PC-9 (cell line): ENCODE data around the gene ST3GAL6.

ENCODE experiments used
- EZH2 ChIP-seq: fragments of 200-600 bp; sonication (generic); IDR thresholded peaks from 2 replicates; pipeline ENCODE4 v1.8.0; 2017; ENCODE audit warnings: antibody characterized with exemption, low read depth
- TF ChIP-seq, protein P1 (sequence below): fragments of 200-600 bp; sonication (generic); conservative IDR thresholded peaks from 2 replicates; pipeline ENCODE4 v1.6.1; 2017; ENCODE audit warnings: mixed run types, antibody characterized with exemption, mild to moderate bottlenecking, moderate library complexity

- TF ChIP-seq, protein P1, sequence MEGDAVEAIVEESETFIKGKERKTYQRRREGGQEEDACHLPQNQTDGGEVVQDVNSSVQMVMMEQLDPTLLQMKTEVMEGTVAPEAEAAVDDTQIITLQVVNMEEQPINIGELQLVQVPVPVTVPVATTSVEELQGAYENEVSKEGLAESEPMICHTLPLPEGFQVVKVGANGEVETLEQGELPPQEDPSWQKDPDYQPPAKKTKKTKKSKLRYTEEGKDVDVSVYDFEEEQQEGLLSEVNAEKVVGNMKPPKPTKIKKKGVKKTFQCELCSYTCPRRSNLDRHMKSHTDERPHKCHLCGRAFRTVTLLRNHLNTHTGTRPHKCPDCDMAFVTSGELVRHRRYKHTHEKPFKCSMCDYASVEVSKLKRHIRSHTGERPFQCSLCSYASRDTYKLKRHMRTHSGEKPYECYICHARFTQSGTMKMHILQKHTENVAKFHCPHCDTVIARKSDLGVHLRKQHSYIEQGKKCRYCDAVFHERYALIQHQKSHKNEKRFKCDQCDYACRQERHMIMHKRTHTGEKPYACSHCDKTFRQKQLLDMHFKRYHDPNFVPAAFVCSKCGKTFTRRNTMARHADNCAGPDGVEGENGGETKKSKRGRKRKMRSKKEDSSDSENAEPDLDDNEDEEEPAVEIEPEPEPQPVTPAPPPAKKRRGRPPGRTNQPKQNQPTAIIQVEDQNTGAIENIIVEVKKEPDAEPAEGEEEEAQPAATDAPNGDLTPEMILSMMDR: no peak
- TF ChIP-seq EZH2: no peak
These were observed 28.8 kb upstream of the ST3GAL6 start for GRCh38 chr3:98734306-98734705.
